ENCODE results near the gene AP3B1. TPM values are rescaled to one million over a fixed set of nuclear protein-coding genes. Genes with fewer than 3 reads are reported as not detected.

The AP3B1 gene
- total and polyA plus RNA-seq, 2 donors from 2014 or later, result 49.3 to 53.2 TPM

DNA sequence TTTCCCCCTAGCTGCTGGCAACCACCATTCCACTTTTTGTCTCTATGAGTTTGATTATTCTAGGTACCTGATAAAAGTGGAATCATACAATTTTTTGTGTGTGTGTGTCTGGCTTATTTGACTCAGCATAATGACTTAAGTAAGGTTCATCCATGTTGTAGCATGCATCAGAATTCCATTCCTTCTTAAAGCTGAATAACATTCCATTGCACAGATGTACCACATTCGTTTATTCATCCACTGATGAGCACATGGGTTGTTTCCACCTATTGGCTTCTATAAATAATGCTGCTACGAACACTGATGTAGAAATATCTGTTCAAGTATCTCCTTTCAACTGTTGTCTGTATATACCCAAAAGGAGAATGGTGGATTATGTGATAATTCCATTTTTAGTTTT, 33.7 kb downstream of the AP3B1 start:
- DNase-seq (no peak), FAIRE-seq (no peak)
- Histone ChIP-seq H3K4me3 (ENCODE audit: low read length in 3 of 3) (no peak overlapping the region), H3K4me1 (ENCODE audit: control insufficient read depth in 2 of 3, insufficient read depth in 2 of 3, low read depth in 1 of 3, low read length in 3 of 3) (no peaks in the 10 kb centered on the region), H3K9ac (ENCODE audit: low read length in 3 of 3) (no peak overlapping the region), H3K9me3 (ENCODE audit: control insufficient read depth in 2 of 3, insufficient read depth in 1 of 3, low read length in 3 of 3) (no peaks in the 10 kb centered on the region), H3K27ac (ENCODE audit: low read depth in 2 of 2, low read length in 2 of 2) (no peak overlapping the region), H3K36me3 (ENCODE audit: control insufficient read depth in 2 of 3, insufficient read depth in 3 of 3, low read length in 3 of 3) (peaks cover 0 to 4% (median 3%) of the 10 kb centered on the region in 3 donors), H3K27me3 (ENCODE audit: control insufficient read depth, insufficient read depth, low read length) (no peaks in the 10 kb centered on the region)
- TF ChIP-seq, protein P1, sequence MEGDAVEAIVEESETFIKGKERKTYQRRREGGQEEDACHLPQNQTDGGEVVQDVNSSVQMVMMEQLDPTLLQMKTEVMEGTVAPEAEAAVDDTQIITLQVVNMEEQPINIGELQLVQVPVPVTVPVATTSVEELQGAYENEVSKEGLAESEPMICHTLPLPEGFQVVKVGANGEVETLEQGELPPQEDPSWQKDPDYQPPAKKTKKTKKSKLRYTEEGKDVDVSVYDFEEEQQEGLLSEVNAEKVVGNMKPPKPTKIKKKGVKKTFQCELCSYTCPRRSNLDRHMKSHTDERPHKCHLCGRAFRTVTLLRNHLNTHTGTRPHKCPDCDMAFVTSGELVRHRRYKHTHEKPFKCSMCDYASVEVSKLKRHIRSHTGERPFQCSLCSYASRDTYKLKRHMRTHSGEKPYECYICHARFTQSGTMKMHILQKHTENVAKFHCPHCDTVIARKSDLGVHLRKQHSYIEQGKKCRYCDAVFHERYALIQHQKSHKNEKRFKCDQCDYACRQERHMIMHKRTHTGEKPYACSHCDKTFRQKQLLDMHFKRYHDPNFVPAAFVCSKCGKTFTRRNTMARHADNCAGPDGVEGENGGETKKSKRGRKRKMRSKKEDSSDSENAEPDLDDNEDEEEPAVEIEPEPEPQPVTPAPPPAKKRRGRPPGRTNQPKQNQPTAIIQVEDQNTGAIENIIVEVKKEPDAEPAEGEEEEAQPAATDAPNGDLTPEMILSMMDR (IDR thresholded peaks at IDR 0.05; ENCODE audit: borderline replicate concordance, extremely low read depth, insufficient read depth), result no peak
- intact Hi-C loops (cut with DNase I), result no loop called here

- intact Hi-C loops (cut with DNase I), result no loop called here
Measured at GRCh38 chr5:78253201-78253600, 41.3 kb downstream of the AP3B1 start.

DNA sequence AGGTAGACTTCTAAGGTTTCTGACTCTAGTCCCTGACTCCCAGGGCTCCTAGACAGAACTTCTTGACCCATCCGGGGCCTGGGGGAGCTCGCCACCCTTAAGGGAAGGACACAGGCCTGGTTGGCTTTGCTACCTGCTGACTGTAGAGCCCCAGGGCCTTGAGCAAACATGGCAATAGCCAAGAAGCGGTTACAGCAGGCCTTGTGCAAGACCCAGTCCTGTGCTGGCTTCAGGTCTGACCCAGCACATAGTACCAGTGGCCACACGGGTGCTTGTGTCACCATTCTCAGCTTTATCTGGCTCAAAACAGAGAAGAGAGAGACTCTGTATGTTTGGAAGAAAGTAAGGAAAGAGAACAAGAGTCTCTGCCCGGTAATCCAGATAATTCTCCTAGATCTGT, 41.8 kb downstream of the AP3B1 start:
- FAIRE-seq (no peak), DNase-seq (no peak)
- Histone ChIP-seq H3K4me1 (ENCODE audit: control insufficient read depth in 2 of 3, insufficient read depth in 2 of 3, low read depth in 1 of 3, low read length in 3 of 3) (no peaks in the 10 kb centered on the region), H3K36me3 (ENCODE audit: control insufficient read depth in 2 of 3, insufficient read depth in 3 of 3, low read length in 3 of 3) (no peaks in the 10 kb centered on the region), H3K4me3 (ENCODE audit: low read length in 3 of 3) (no peak overlapping the region), H3K9me3 (ENCODE audit: control insufficient read depth in 2 of 3, insufficient read depth in 1 of 3, low read length in 3 of 3) (no peaks in the 10 kb centered on the region), H3K27me3 (ENCODE audit: control insufficient read depth, insufficient read depth, low read length) (no peaks in the 10 kb centered on the region), H3K9ac (ENCODE audit: low read length in 3 of 3) (no peak overlapping the region), H3K27ac (ENCODE audit: low read depth in 2 of 2, low read length in 2 of 2) (no peak overlapping the region)
- intact Hi-C loops (cut with DNase I), result no loop called here
- TF ChIP-seq, protein P1 (IDR thresholded peaks at IDR 0.05; ENCODE audit: borderline replicate concordance, extremely low read depth, insufficient read depth), result no peak

More at GRCh38 chr5:78253201-78253600, 41.3 kb downstream of the AP3B1 start:
- Histone ChIP-seq H3K4me3 (ENCODE audit: low read length in 3 of 3) (no peak overlapping the region), H3K27me3 (ENCODE audit: control insufficient read depth, insufficient read depth, low read length) (no peaks in the 10 kb centered on the region), H3K9ac (ENCODE audit: low read length in 3 of 3) (no peak overlapping the region), H3K36me3 (ENCODE audit: control insufficient read depth in 2 of 3, insufficient read depth in 3 of 3, low read length in 3 of 3) (no peaks in the 10 kb centered on the region), H3K27ac (ENCODE audit: low read depth in 2 of 2, low read length in 2 of 2) (no peak overlapping the region), H3K4me1 (ENCODE audit: control insufficient read depth in 2 of 3, insufficient read depth in 2 of 3, low read depth in 1 of 3, low read length in 3 of 3) (no peaks in the 10 kb centered on the region), H3K9me3 (ENCODE audit: control insufficient read depth in 2 of 3, insufficient read depth in 1 of 3, low read length in 3 of 3) (no peaks in the 10 kb centered on the region)
- DNase-seq (no peak), FAIRE-seq (no peak)
- TF ChIP-seq, protein P1 (IDR thresholded peaks at IDR 0.05; ENCODE audit: borderline replicate concordance, extremely low read depth, insufficient read depth), result no peak

DNA sequence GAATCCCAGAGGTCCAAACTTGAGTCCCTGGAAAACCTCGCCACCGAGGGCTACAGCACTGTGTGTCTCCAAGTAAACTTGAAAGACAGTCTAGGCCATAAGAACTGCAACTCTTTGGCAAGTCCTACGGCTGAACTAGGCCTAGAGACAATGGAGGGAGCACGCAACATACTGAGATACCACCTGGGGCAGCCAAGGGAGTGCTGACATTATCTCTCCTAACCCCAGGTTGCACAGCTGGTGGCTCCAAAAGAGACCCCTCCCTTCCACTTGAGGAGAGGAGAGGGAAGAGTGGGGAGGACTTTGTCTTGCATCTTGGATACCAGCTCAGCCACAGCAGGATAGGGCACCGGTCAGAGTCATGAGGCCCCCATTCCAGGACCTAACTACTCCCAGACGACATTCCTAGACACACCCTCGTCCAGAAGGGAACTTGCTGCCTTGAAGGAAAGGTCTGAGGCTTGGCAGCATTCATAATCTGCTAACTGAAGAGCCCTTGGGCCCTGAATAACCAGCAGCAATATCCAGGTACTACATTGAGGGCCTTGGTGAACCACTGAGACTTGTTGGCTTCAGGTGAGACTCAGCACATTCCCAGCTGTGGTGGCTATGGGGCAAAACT, 42.7 kb downstream of the AP3B1 start:
- Histone ChIP-seq H3K27ac (ENCODE audit: low read depth in 2 of 2, low read length in 2 of 2) (no peak overlapping the region), H3K36me3 (ENCODE audit: control insufficient read depth in 2 of 3, insufficient read depth in 3 of 3, low read length in 3 of 3) (no peaks in the 10 kb centered on the region), H3K4me3 (ENCODE audit: low read length in 3 of 3) (no peak overlapping the region), H3K4me1 (ENCODE audit: control insufficient read depth in 2 of 3, insufficient read depth in 2 of 3, low read depth in 1 of 3, low read length in 3 of 3) (no peaks in the 10 kb centered on the region), H3K9ac (ENCODE audit: low read length in 3 of 3) (no peak overlapping the region), H3K27me3 (ENCODE audit: control insufficient read depth, insufficient read depth, low read length) (no peaks in the 10 kb centered on the region), H3K9me3 (ENCODE audit: control insufficient read depth in 2 of 3, insufficient read depth in 1 of 3, low read length in 3 of 3) (no peaks in the 10 kb centered on the region)
- no peak for DNase-seq
- TF ChIP-seq, protein P1 (IDR thresholded peaks at IDR 0.05; ENCODE audit: borderline replicate concordance, extremely low read depth, insufficient read depth), result no peak
- no peak for FAIRE-seq
- intact Hi-C loops (cut with DNase I), result no loop called here
